Vagina (tissue), 2 donors: ENCODE results near the gene FAM227A. TPM values are rescaled to one million over a fixed set of nuclear protein-coding genes. Genes with fewer than 3 reads are reported as not detected.

Experiments used
- DNase-seq, 2 donors: peaks; one replicate each; pipeline ENCODE4 v3.0.0-alpha.2; 2017; ENCODE audit errors: extremely low spot score in 2 of 2
- H3K27ac ChIP-seq: fragments of 200-600 bp; sonication (generic); one replicate; pipeline ENCODE4 v1.5.1; 2019
- H3K27me3 ChIP-seq: fragments of 200-600 bp; sonication (generic); one replicate; pipeline ENCODE4 v1.5.1; 2019
- H3K36me3 ChIP-seq, 2 donors: fragments of 200-600 bp; sonication (generic); one replicate each; pipeline ENCODE4 v1.5.1; 2017 to 2019
- H3K4me1 ChIP-seq: fragments of 200-600 bp; sonication (generic); one replicate; pipeline ENCODE4 v1.5.1; 2019
- H3K4me3 ChIP-seq, 2 donors: fragments of 200-600 bp; sonication (generic); 1 replicate in 1 of 2; 2 replicates in 1 of 2; pipeline ENCODE4 v1.5.1; 2016 to 2019
- H3K9me3 ChIP-seq: fragments of 200-600 bp; sonication (generic); one replicate; pipeline ENCODE4 v1.5.1; 2019
- CTCF ChIP-seq, 3 experiments: fragments of 450-650 bp in 2 of 3; fragments of 200-600 bp in 1 of 3; sonication (generic) in 1 of 3; IDR thresholded peaks; one replicate each; pipeline ENCODE4 v1.5.1; 2017 to 2019; ENCODE audit warnings: antibody characterized with exemption in 3 of 3, mild to moderate bottlenecking in 2 of 3, moderate library complexity in 2 of 3
- POLR2A ChIP-seq, 2 donors: fragments of 450-650 bp; IDR thresholded peaks; one replicate each; pipeline ENCODE4 v1.6.1; 2017; ENCODE audit warnings: antibody characterized with exemption in 2 of 2, mild to moderate bottlenecking in 2 of 2, moderate library complexity in 2 of 2
- POLR2AphosphoS5 ChIP-seq, 2 donors: sonication (generic); formaldehyde crosslinking; IDR thresholded peaks; one replicate each; pipeline ENCODE4 v1.9.0; 2017; ENCODE audit warnings: antibody characterized with exemption in 2 of 2, mild to moderate bottlenecking in 2 of 2, low read depth in 1 of 2; ENCODE audit not compliant: insufficient read depth in 1 of 2
- intact Hi-C: fragments of 100-400 bp; cut with DNase I; formaldehyde crosslinking; loops from one replicate; pipeline ENCODE4 v1.15.1; 2023
- total RNA-seq: library from RNA; depleted of rRNA; stranded (reverse); fragments of >200 nt; gene quantifications from one replicate; pipeline ENCODE4 v1.2.3, GENCODE V29; 2016

Gene FAM227A
- total RNA-seq, 1 donor from 2014 or later = 0.25 TPM

DNA sequence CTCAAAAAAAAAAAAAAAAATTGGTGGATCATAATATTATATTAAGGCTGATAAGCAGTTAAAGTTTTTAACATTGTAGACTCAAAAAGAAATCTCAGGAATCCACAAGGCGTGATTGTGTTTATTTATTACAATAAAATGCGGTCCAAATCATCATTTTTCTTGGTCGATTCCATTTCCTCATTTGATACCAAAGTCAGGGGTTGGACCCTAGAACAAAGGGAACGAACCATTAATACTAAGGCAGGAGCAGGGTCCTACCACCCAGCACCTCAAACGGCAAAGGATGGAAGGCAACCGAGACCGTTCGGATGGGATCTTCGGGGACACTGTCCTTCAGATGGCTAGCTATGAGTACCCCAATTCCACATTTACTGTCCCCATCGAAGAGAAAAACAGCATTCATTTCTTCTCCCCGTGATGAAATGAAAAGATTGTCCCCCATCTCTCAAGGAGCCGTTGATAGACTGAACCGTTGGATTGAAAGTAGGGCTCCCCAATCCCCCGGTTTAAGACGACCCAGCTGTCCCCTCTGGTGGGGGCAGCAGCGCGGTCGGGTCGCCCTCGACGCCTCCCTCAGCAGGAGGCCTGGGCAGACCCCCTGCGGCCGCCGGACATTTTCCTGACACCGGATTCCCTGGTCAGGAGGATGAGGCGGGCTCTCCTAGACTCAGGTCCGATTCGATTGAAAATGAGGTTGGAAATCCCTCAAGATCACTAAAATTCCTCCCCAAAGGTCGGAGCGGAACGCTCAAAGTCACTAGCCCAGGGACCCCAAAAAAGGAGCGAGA is 86.8 kb downstream of the FAM227A start:
- H3K4me3 ChIP-seq = peak overlapping the region; percentile 62 to 73
- H3K36me3 ChIP-seq = no peaks in the 10 kb centered on the region
- intact Hi-C loops = no loop called here
- TF ChIP-seq POLR2A (IDR thresholded peaks at IDR 0.05) (no peak), CTCF (IDR thresholded peaks at IDR 0.05) (no peak), POLR2AphosphoS5 (IDR thresholded peaks at IDR 0.05; ENCODE audit: insufficient read depth in 1 of 2, low read depth in 1 of 2) (no peak)
- H3K9me3 ChIP-seq = no peaks in the 10 kb centered on the region
- peak overlapping the region; percentile 88 for H3K27ac ChIP-seq
- no peak for DNase-seq
- no peaks in the 10 kb centered on the region for H3K27me3 ChIP-seq
- peaks cover 13% of the 10 kb centered on the region for H3K4me1 ChIP-seq

DNA sequence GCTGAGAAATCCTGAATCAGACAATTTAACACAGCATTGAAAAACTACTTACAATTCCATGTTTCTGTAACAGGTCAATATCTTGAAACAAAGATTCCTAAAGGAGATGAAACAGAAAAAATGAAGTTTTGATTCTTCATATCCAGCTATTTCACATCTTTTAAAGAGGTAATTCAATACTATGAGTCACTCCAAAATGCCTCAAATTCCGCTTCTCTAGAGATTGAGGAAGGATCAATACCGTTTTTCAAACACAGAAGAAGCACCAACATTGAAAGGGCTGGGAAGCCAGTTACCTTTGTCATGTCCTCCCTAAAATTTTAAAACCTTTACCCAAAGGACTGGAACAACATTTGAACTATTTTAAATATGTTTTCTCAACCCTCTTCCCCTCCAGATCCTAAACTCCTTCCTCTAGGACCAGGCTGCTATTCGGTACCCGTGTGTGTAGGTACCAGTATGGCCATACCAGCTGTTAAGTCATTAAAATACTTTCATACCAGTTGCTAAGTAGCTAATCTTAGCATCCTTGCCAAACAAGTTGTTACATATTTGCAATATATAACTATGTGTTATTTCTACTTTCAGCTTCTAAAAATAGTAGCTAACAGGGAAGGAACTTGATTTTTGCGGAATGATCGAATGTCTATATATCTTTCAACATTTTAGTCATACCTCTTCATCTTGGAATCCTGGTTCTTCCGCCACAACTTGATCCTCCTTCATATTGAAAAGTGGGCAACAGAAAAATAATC is 88.5 kb downstream of the FAM227A start:
- H3K27ac ChIP-seq = no peak overlapping the region
- H3K4me1 ChIP-seq = peaks cover 13% of the 10 kb centered on the region
- intact Hi-C loops = no loop called here
- H3K36me3 ChIP-seq = no peaks in the 10 kb centered on the region
- no peaks in the 10 kb centered on the region for H3K9me3 ChIP-seq
- no peak overlapping the region for H3K4me3 ChIP-seq
- DNase-seq = no peak
- TF ChIP-seq POLR2AphosphoS5 (IDR thresholded peaks at IDR 0.05; ENCODE audit: insufficient read depth in 1 of 2, low read depth in 1 of 2) (no peak), CTCF (IDR thresholded peaks at IDR 0.05) (no peak), POLR2A (IDR thresholded peaks at IDR 0.05) (no peak)
- no peaks in the 10 kb centered on the region for H3K27me3 ChIP-seq

DNA sequence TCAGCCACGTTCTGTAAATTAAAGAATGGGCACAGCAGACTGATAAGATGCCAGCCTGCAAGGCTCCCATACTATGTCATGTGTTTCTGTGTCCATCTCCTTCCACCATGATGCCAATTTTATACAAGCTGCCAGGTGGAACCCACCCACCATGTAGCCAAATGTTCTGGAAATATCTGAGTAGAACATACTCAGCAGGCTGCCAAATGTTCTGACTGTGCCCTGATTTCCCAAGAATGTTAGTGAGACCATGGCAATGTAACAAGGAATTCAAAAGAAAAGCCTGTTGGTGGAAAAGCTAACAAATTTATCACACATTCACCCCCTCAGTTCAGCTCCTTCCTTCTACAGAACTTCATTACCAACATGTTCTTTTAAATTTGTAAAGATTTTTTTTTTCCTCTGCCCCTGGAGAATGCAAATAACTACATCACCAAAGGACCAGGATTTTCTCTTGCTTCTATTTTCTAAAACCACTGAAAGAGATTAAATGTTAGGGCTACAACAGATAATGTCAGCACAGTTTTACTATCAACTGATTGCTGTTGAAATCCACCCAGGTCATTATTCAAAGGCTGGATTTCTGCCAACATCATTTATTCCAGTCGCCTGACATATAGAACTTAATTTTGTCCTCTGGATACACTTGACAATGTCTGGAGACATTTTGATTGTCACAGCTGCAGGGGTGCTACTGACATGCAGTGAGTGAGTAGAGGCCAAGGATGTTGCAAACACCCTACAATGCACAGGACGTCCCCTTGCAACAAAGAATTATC is 89.3 kb downstream of the FAM227A start:
- H3K4me1 ChIP-seq = peaks cover 13% of the 10 kb centered on the region
- intact Hi-C loops = no loop called here
- TF ChIP-seq POLR2AphosphoS5 (IDR thresholded peaks at IDR 0.05; ENCODE audit: insufficient read depth in 1 of 2, low read depth in 1 of 2) (no peak), CTCF (IDR thresholded peaks at IDR 0.05) (no peak), POLR2A (IDR thresholded peaks at IDR 0.05) (no peak)
- H3K27me3 ChIP-seq = no peaks in the 10 kb centered on the region
- no peak overlapping the region for H3K27ac ChIP-seq
- no peaks in the 10 kb centered on the region for H3K36me3 ChIP-seq
- no peaks in the 10 kb centered on the region for H3K9me3 ChIP-seq
- H3K4me3 ChIP-seq = no peak overlapping the region
- no peak for DNase-seq

GRCh38 chr22:38565441-38565840 is 90.8 kb downstream of the FAM227A start:
- H3K27ac ChIP-seq = no peak overlapping the region
- H3K36me3 ChIP-seq = no peaks in the 10 kb centered on the region
- H3K4me3 ChIP-seq = no peak overlapping the region
- H3K27me3 ChIP-seq = no peaks in the 10 kb centered on the region
- intact Hi-C loops = no loop called here
- H3K4me1 ChIP-seq = peaks cover 6% of the 10 kb centered on the region
- H3K9me3 ChIP-seq = no peaks in the 10 kb centered on the region
- DNase-seq = no peak
- TF ChIP-seq POLR2AphosphoS5 (IDR thresholded peaks at IDR 0.05; ENCODE audit: insufficient read depth in 1 of 2, low read depth in 1 of 2) (no peak), POLR2A (IDR thresholded peaks at IDR 0.05) (no peak), CTCF (IDR thresholded peaks at IDR 0.05) (no peak)
